Measurements from ENCODE around the gene WNT7B. TPM values are rescaled to one million over a fixed set of nuclear protein-coding genes. Genes with fewer than 3 reads are reported as not detected.

Gene WNT7B
- total and polyA plus RNA-seq, 2 of the 8 experiments (the other 6 are each of a cell fraction or from before 2014, with no cell fraction given): 0.14 to 0.24 TPM

- TF ChIP-seq CHD7 (IDR thresholded peaks at IDR 0.05; ENCODE audit: insufficient replicate concordance, low read length) (no peak), ATF2 (IDR thresholded peaks at IDR 0.05; ENCODE audit: low read length) (no peak), NRF1 (IDR thresholded peaks at IDR 0.05; ENCODE audit: low read depth, low read length) (no peak), NANOG (IDR thresholded peaks at IDR 0.05; ENCODE audit: insufficient read depth, low read depth, low read length, poor library complexity, severe bottlenecking) (no peak), ATF3 (IDR thresholded peaks at IDR 0.05; ENCODE audit: insufficient read depth, low read depth, low read length) (no peak), ZNF274 (IDR thresholded peaks at IDR 0.05; ENCODE audit: borderline replicate concordance, extremely low read depth, low read length) (no peak)
Measured at GRCh38 chr22:46017166-46017565, 40.2 kb upstream of the WNT7B start (continued).
